T-helper 9 cell (primary cell): Measurements from ENCODE around the gene SLC1A2.
A peak's percentile ranks its signal among the peaks of the same experiment; 100 is the strongest.

Experiments
- DNase-seq: peaks from one replicate; pipeline ENCODE4 v3.0.0-alpha.2; 2020

Gene SLC1A2

DNA sequence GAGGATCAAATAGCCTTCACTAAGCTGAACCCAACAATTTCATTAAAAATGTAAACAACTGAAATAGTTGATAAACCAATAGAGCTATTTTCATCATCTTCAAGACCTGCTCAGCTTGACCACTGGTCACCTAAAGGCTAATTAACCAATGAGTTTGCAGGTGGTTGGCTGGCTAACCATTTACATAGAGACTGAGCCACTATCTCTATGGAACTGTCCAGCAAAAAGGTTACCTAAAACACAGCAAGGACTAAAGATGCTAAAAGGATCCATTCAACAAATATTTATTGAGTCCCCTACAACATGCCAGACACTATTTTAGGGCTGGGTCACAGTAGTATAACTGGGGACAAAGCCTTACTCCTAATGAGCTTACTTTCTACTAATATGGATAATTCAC lies 156.6 kb downstream of the SLC1A2 start:
- DNase-seq = no peak

GRCh38 chr11:35262056-35262455 lies 157.3 kb downstream of the SLC1A2 start:
- no peak for DNase-seq

DNA sequence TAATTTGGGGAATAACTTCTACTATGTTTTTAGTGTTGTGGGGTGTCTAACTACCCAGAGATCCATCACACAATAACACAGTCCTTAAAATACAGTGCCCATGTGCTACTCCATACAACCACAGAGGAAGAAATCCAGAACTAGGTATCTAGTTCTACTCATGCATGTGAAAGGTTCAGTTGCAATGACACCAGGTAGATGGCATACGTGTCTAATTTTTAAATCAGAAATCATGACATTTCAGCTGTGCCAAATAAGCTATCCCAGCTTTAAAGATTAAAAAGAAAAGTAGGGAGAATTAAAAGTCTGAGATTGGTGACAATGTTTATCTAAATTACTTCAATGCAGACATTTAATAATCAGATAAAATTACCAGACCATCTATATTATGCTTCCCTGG lies 158.2 kb downstream of the SLC1A2 start:
- DNase-seq = no peak

DNA sequence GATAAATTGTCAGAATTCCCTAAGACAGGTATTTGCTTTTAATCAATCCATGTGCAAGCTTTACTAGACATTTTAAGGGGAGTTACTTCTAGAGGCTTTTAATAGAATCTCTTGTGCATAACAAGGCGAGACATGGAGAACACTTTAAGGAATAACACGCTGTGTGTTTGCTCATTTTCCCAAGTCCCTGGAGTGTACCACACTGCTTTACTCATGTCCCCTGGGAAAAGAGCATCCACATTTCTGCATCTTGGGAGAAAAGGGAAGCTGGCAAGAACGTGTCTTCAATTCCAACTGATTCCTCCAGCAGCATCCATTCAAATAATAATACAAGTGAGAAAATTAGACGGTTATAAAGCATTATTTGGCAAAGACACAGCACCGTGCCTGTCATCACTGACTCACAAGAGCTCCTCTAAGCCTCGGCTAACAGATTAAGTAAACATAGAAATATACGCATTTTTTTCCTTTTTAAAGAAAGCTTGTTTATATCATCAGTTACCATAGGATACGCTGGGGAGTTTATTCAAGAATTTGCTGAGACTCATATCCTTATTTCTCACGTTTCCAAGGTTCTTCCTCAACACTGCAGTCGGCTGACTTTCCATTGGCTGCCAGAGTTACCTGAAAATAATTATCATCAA lies 158.9 kb downstream of the SLC1A2 start:
- DNase-seq = no peak

DNA sequence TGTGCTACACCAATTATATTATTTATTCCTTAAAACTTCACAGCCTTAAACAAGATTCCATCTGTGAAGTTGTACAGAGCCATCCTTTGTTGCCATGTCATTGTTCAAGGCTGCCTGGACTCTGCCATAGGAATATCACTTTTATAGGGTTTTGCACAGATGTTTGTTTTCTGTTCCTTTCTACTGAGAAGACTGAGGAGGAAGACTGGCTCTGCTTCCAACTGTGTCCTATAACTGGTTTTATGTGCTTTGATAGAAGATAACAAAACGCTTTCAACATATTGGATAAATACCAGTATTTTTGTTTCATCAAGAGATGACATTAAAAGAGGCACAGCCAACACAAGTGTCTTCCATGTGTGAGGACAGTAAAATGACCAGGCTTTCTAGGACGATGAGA lies 159.8 kb downstream of the SLC1A2 start:
- no peak for DNase-seq

DNA sequence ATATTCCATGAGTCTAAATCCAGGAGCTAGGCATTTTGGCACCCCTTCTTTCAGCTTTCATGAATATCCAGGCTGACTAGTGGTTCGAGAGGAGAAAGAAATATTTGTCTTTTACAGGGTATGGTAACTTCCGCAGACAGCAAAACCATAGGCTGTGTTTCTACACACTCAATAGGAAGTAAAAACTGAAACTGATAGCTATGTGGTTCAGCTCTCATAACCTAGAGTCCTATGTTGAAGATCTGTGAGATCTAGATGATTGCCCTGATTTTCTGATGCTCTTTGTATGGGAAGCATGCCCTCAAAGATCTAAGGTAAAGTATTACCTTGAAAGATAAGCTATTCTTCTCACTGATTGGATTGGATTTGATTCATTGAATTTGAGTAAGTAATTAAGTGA lies 162.1 kb downstream of the SLC1A2 start:
- DNase-seq = no peak

GRCh38 chr11:35256296-35256695 lies 163.1 kb downstream of the SLC1A2 start:
- DNase-seq = no peak

- no peak for DNase-seq
Measured at GRCh38 chr11:35255514-35255913, 163.8 kb downstream of the SLC1A2 start.

DNA sequence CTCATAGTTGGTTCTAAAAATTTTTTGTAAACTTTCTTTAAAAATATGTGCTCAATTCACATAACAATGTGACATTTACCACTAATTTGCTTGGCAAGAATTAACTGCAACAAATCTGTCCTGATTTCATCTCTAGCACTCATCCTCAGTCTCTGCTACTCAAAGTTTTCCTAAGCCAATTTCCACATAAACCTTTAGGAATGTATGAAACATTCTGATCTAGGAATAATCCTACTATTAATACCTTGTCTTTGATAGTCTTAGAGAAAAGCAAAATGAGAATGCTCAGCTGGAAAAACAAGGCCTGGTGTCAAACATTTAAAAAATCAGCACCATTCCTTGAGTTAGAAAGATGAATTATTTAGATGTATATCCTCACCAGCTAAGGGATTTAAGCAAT lies 166.1 kb downstream of the SLC1A2 start:
- DNase-seq = no peak

DNA sequence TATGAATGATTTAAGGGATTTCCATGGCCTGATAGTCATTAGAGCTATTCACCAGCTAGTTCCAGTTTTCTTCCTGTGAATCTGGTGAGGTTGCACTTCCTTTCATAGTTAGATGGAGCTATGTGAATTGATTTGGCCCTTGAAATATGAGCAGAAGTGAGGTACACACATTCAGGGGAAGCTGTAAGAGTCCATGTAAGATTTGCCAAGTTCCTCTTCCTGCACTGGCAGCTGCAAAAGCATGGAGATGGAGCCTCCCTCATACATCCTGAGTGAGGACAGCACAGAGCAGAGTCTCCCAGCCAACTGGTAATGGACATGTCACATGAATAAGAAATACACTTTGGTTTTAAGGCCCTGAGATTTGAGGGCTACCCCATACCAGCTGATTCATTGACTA lies 168.7 kb downstream of the SLC1A2 start:
- DNase-seq = no peak

DNA sequence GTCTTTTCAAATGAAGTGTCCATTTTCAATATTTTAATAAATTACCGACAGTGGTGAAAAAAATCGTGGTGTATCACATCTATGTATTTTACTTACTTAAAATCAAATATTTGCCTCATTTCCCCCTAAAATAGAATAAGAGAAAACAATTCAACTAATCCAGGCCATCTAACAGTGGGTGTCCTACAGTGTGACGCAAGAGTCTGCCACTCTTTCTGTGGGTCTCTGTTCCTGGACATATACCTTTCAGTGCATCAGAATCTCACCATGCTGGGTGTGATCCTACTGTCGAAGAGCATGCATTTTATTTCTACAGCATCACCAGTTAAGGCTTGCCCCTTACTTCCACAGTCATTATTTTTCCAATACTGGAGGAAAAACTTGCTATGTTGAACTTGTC lies 169.2 kb downstream of the SLC1A2 start:
- no peak for DNase-seq

GRCh38 chr11:35248558-35249323 lies 170.6 kb downstream of the SLC1A2 start:
- no peak for DNase-seq

DNA sequence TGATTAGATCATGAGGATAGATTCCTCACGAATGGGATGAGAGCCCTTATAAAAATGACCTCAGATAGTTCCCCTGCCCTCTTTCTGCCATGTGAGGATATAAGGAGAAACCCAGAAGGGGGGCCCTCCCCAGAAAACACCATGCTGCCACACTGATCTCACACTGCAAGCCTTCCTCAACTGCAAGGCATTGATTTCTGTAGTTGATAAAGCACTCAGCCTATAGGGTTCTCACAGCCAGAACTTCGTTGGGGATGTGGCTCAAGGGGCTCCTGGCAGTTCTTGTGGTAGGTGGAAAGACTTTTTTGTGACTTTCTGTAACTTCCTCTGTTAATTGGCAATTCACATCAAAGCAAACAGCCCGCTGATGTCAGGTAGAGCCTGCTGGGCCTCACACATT lies 171.5 kb downstream of the SLC1A2 start:
- DNase-seq = no peak

GRCh38 chr11:35247428-35247827 lies 171.9 kb downstream of the SLC1A2 start:
- peak; percentile 58 for DNase-seq

- DNase-seq = no peak
Measured at GRCh38 chr11:35246745-35247144, 172.6 kb downstream of the SLC1A2 start.

DNA sequence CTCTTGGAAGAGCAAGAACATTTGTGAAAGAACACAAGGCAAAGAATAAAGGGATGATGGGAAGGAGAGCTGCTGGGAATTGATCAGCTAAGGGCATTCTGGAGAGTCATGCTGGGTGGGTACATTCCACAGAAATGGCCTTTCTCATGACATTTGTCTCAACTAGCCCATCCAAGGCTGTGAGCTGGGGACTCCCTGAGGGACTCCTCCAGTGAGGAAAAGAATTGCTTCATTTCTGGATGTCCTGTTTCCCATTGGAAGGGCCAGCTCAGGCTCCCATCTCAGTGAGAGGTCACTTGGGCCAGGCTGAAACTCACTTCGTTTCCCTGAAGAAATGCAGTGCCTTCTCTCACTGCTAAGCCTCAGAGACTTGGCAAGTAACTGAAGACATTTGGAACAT lies 173.6 kb downstream of the SLC1A2 start:
- DNase-seq = no peak

DNA sequence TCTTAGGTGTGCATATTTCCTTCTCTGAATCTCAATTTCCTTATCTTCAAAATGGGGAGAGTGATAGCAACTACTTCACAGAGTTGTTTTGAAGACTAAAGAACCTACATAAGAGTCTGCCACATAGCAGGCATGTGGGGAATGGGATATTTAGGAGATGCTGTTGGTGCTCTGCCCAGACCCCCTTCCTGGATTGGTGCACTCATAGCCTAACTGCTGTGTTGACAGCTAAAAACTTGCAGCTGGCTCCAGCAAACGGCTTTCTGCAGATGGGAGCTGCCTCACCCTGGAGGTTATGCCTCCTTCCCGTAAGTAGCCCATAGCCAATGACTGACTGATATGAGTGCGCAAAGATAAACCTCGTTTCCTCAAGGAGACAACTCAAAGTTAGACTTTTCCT lies 174.3 kb downstream of the SLC1A2 start:
- no peak for DNase-seq

GRCh38 chr11:35243774-35244173 lies 175.6 kb downstream of the SLC1A2 start:
- DNase-seq = no peak

- no peak for DNase-seq
Measured at GRCh38 chr11:35242412-35243242, 176.7 kb downstream of the SLC1A2 start.

DNA sequence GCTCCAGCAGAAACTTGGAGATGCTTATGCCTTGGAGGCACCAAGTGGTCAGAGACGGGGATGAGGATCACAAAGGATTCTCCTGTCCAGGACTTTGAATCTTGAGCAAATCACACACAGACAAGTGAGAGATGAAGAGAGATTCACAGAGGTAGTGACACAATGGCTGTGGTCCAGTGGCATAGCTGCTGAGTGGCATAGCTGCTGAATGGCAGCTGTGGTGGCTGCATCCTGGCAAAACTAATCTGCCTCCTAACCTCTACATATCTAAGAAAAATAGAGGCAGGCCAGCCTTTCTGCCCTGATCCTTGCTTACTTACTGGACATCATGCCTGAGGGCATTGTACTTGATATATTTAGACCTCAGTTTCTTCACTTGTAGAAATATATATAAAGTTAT lies 177.8 kb downstream of the SLC1A2 start:
- DNase-seq = no peak

- DNase-seq = no peak
Measured at GRCh38 chr11:35241083-35241482, 178.3 kb downstream of the SLC1A2 start.

- no peak for DNase-seq
Measured at GRCh38 chr11:35239471-35240075, 179.8 kb downstream of the SLC1A2 start.

DNA sequence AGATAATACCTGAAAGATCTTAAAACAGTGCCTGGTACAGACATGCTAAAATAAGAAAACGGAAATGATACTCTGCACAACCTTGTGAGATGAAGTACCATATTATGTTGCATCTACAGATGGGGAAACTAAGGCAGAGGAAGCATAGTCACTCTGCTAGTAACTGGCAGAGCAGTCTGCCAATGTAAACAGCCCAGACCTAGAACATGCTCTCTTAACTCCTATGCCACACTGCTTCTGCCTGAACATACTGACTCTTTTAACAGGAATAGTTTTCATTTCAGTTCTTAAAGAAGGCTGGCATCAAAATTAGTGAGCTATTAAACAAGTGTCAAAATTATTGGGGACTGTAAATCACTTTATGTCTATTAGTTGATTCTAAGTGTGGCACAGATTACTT lies 180.5 kb downstream of the SLC1A2 start:
- no peak for DNase-seq
